Transverse colon (tissue), 4 donors: ENCODE results near the gene RNF14.

Experiments used
- CTCF ChIP-seq, 5 experiments: fragments of 200-600 bp in 3 of 5; fragments of 450-650 bp in 2 of 5; sonication (generic) in 3 of 5; IDR thresholded peaks; 1 replicate in 2 of 5; 2 replicates in 3 of 5; pipeline ENCODE4 v1.5.1; 2016 to 2017; ENCODE audit warnings: antibody characterized with exemption in 5 of 5, inconsistent platforms in 3 of 5, mild to moderate bottlenecking in 2 of 5, moderate library complexity in 1 of 5
- POLR2A ChIP-seq: fragments of 450-650 bp; IDR thresholded peaks from one replicate; pipeline ENCODE4 v1.6.1; 2016; ENCODE audit warnings: antibody characterized with exemption, mild to moderate bottlenecking, moderate library complexity
- POLR2AphosphoS5 ChIP-seq, 3 donors: sonication (generic); formaldehyde crosslinking; IDR thresholded peaks; one replicate each; pipeline ENCODE4 v1.6.1; 2016; ENCODE audit warnings: antibody characterized with exemption in 3 of 3

- TF ChIP-seq CTCF (IDR thresholded peaks at IDR 0.05) (no peak), POLR2A (no peak), POLR2AphosphoS5 (IDR thresholded peaks at IDR 0.05) (no peak)
Observed at GRCh38 chr5:142036918-142037317, 68.0 kb downstream of the RNF14 start.
